ENCODE results near the gene ALG6.
"Not testable (repeated sequence)": the region's sequence is repeated elsewhere in the genome, so short reads cannot be mapped to it uniquely, and the experiment has no call there.

The ALG6 gene

GRCh38 chr1:63448731-63449246 is 81.4 kb downstream of the ALG6 start:
- Mint-ChIP-seq H3K4me3 (no peak overlapping the region), H3K4me1 (no peaks in the 10 kb centered on the region), H3K9me3 (no peaks in the 10 kb centered on the region), H3K27me3 (no peaks in the 10 kb centered on the region), H3K36me3 (ENCODE audit: insufficient read depth) (peaks cover 3% of the 10 kb centered on the region), H3K27ac (ENCODE audit: low read depth) (no peak overlapping the region)
- no peak for DNase-seq (ENCODE audit: low spot score in 2 of 2)
- ATAC-seq (replicated peaks; ENCODE audit: extremely low read depth, poor library complexity, severe bottlenecking) = no peak

- Mint-ChIP-seq H3K36me3 (ENCODE audit: insufficient read depth) (peaks cover 3% of the 10 kb centered on the region), H3K27me3 (no peaks in the 10 kb centered on the region), H3K9me3 (no peaks in the 10 kb centered on the region), H3K4me3 (no peak overlapping the region), H3K4me1 (no peaks in the 10 kb centered on the region), H3K27ac (ENCODE audit: low read depth) (no peak overlapping the region)
- ATAC-seq (replicated peaks; ENCODE audit: extremely low read depth, poor library complexity, severe bottlenecking) (no peak), DNase-seq (ENCODE audit: low spot score in 2 of 2) (no peak)
These were observed 83.0 kb downstream of the ALG6 start for GRCh38 chr1:63450416-63450815.

- no peak for ATAC-seq (replicated peaks; ENCODE audit: extremely low read depth, poor library complexity, severe bottlenecking)
- no peak overlapping the region for H3K27ac Mint-ChIP-seq (ENCODE audit: low read depth)
- no peak overlapping the region for H3K4me3 Mint-ChIP-seq
- no peaks in the 10 kb centered on the region for H3K9me3 Mint-ChIP-seq
- no peaks in the 10 kb centered on the region for H3K27me3 Mint-ChIP-seq
- no peak for DNase-seq (ENCODE audit: low spot score in 2 of 2)
- peaks cover 3% of the 10 kb centered on the region for H3K36me3 Mint-ChIP-seq (ENCODE audit: insufficient read depth)
- no peaks in the 10 kb centered on the region for H3K4me1 Mint-ChIP-seq
These were observed 85.8 kb downstream of the ALG6 start for GRCh38 chr1:63453232-63453631.

GRCh38 chr1:63454269-63454668 is 86.8 kb downstream of the ALG6 start:
- peaks cover 3% of the 10 kb centered on the region for H3K36me3 Mint-ChIP-seq (ENCODE audit: insufficient read depth)
- H3K27ac Mint-ChIP-seq (ENCODE audit: low read depth) = no peak overlapping the region
- H3K4me3 Mint-ChIP-seq = no peak overlapping the region
- H3K27me3 Mint-ChIP-seq = no peaks in the 10 kb centered on the region
- ATAC-seq (replicated peaks; ENCODE audit: extremely low read depth, poor library complexity, severe bottlenecking) (no peak), DNase-seq (ENCODE audit: low spot score in 2 of 2) (no peak)
- H3K4me1 Mint-ChIP-seq = no peaks in the 10 kb centered on the region
- no peaks in the 10 kb centered on the region for H3K9me3 Mint-ChIP-seq

- H3K4me1 Mint-ChIP-seq = no peaks in the 10 kb centered on the region
- DNase-seq (ENCODE audit: low spot score in 2 of 2) = no peak
- no peak overlapping the region for H3K4me3 Mint-ChIP-seq
These were observed 91.3 kb downstream of the ALG6 start for GRCh38 chr1:63458750-63459149.

GRCh38 chr1:63461661-63462230 is 94.3 kb downstream of the ALG6 start:
- no peaks in the 10 kb centered on the region for H3K36me3 Mint-ChIP-seq (ENCODE audit: insufficient read depth)
- no peaks in the 10 kb centered on the region for H3K27me3 Mint-ChIP-seq
- H3K4me1 Mint-ChIP-seq = no peaks in the 10 kb centered on the region
- ATAC-seq (replicated peaks; ENCODE audit: extremely low read depth, poor library complexity, severe bottlenecking) (no peak), DNase-seq (ENCODE audit: low spot score in 2 of 2) (no peak)
- H3K9me3 Mint-ChIP-seq = no peaks in the 10 kb centered on the region
- no peak overlapping the region for H3K4me3 Mint-ChIP-seq
- no peak overlapping the region for H3K27ac Mint-ChIP-seq (ENCODE audit: low read depth)

More at GRCh38 chr1:63458750-63459149, 91.3 kb downstream of the ALG6 start:
- Mint-ChIP-seq H3K9me3 (no peaks in the 10 kb centered on the region), H3K36me3 (ENCODE audit: insufficient read depth) (no peaks in the 10 kb centered on the region), H3K27me3 (no peaks in the 10 kb centered on the region), H3K27ac (ENCODE audit: low read depth) (no peak overlapping the region)
- ATAC-seq (replicated peaks; ENCODE audit: extremely low read depth, poor library complexity, severe bottlenecking) = no peak

- DNase-seq (ENCODE audit: low spot score in 2 of 2) = no peak
- H3K4me1 Mint-ChIP-seq = no peaks in the 10 kb centered on the region
These were observed 95.8 kb downstream of the ALG6 start for GRCh38 chr1:63463248-63463647.

GRCh38 chr1:63466181-63466580 is 98.8 kb downstream of the ALG6 start:
- no peak for DNase-seq (ENCODE audit: low spot score in 2 of 2)

More at GRCh38 chr1:63463248-63463647, 95.8 kb downstream of the ALG6 start:
- Mint-ChIP-seq H3K36me3 (ENCODE audit: insufficient read depth) (no peaks in the 10 kb centered on the region), H3K9me3 (no peaks in the 10 kb centered on the region), H3K27me3 (no peaks in the 10 kb centered on the region), H3K4me3 (no peak overlapping the region), H3K27ac (ENCODE audit: low read depth) (no peak overlapping the region)
- no peak for ATAC-seq (replicated peaks; ENCODE audit: extremely low read depth, poor library complexity, severe bottlenecking)

GRCh38 chr1:63466759-63467158 is 99.3 kb downstream of the ALG6 start:
- Mint-ChIP-seq H3K27ac (ENCODE audit: low read depth) (no peak overlapping the region), H3K4me3 (no peak overlapping the region), H3K27me3 (no peaks in the 10 kb centered on the region), H3K36me3 (ENCODE audit: insufficient read depth) (no peaks in the 10 kb centered on the region), H3K4me1 (no peaks in the 10 kb centered on the region), H3K9me3 (no peaks in the 10 kb centered on the region)
- no peak for ATAC-seq (replicated peaks; ENCODE audit: extremely low read depth, poor library complexity, severe bottlenecking)
- no peak for DNase-seq (ENCODE audit: low spot score in 2 of 2)

More at GRCh38 chr1:63466181-63466580, 98.8 kb downstream of the ALG6 start:
- Mint-ChIP-seq H3K36me3 (ENCODE audit: insufficient read depth) (no peaks in the 10 kb centered on the region), H3K4me1 (no peaks in the 10 kb centered on the region), H3K9me3 (no peaks in the 10 kb centered on the region), H3K27ac (ENCODE audit: low read depth) (no peak overlapping the region), H3K4me3 (no peak overlapping the region), H3K27me3 (no peaks in the 10 kb centered on the region)
- ATAC-seq (replicated peaks; ENCODE audit: extremely low read depth, poor library complexity, severe bottlenecking) = no peak

GRCh38 chr1:63468683-63469082 is 101.3 kb downstream of the ALG6 start:
- not testable (repeated sequence) for H3K9me3 Mint-ChIP-seq; DNase-seq (ENCODE audit: low spot score in 2 of 2); H3K27ac Mint-ChIP-seq (ENCODE audit: low read depth); H3K4me3 Mint-ChIP-seq; H3K27me3 Mint-ChIP-seq; H3K4me1 Mint-ChIP-seq; ATAC-seq (replicated peaks; ENCODE audit: extremely low read depth, poor library complexity, severe bottlenecking); H3K36me3 Mint-ChIP-seq (ENCODE audit: insufficient read depth)

- H3K27ac Mint-ChIP-seq (ENCODE audit: low read depth) = no peak overlapping the region
- no peak for ATAC-seq (replicated peaks; ENCODE audit: extremely low read depth, poor library complexity, severe bottlenecking)
- H3K36me3 Mint-ChIP-seq (ENCODE audit: insufficient read depth) = peaks cover 3% of the 10 kb centered on the region
- no peak for DNase-seq (ENCODE audit: low spot score in 2 of 2)
- H3K27me3 Mint-ChIP-seq = no peaks in the 10 kb centered on the region
- H3K4me3 Mint-ChIP-seq = no peak overlapping the region
- no peaks in the 10 kb centered on the region for H3K4me1 Mint-ChIP-seq
- H3K9me3 Mint-ChIP-seq = no peaks in the 10 kb centered on the region
These were observed 108.3 kb downstream of the ALG6 start for GRCh38 chr1:63475761-63476160.

GRCh38 chr1:63480057-63480456 is 112.6 kb downstream of the ALG6 start:
- no peak for ATAC-seq (replicated peaks; ENCODE audit: extremely low read depth, poor library complexity, severe bottlenecking)
- Mint-ChIP-seq H3K36me3 (ENCODE audit: insufficient read depth) (peaks cover 3% of the 10 kb centered on the region), H3K27me3 (no peaks in the 10 kb centered on the region), H3K27ac (ENCODE audit: low read depth) (no peak overlapping the region), H3K4me1 (no peaks in the 10 kb centered on the region), H3K4me3 (no peak overlapping the region), H3K9me3 (no peaks in the 10 kb centered on the region)
- DNase-seq (ENCODE audit: low spot score in 2 of 2) = no peak

GRCh38 chr1:63486629-63487028 is 119.2 kb downstream of the ALG6 start:
- H3K27ac Mint-ChIP-seq (ENCODE audit: low read depth) = no peak overlapping the region
- no peaks in the 10 kb centered on the region for H3K27me3 Mint-ChIP-seq
- ATAC-seq (replicated peaks; ENCODE audit: extremely low read depth, poor library complexity, severe bottlenecking) = no peak
- no peak overlapping the region for H3K4me3 Mint-ChIP-seq
- no peak for DNase-seq (ENCODE audit: low spot score in 2 of 2)
- no peaks in the 10 kb centered on the region for H3K9me3 Mint-ChIP-seq
- H3K36me3 Mint-ChIP-seq (ENCODE audit: insufficient read depth) = no peaks in the 10 kb centered on the region
- no peaks in the 10 kb centered on the region for H3K4me1 Mint-ChIP-seq
